Neural progenitor cell (in vitro differentiated cells): ENCODE results near the gene IL1R2. TPM values are rescaled to one million over a fixed set of nuclear protein-coding genes. Genes with fewer than 3 reads are reported as not detected.

Experiments used
- DNase-seq: peaks from one replicate; pipeline ENCODE4 v3.0.0-alpha.2; 2016; ENCODE audit warnings: low spot score
- H2AFZ ChIP-seq: fragments of 200-600 bp; sonication (generic); replicated peaks from 2 replicates; pipeline ENCODE4 v1.6.1; 2016; ENCODE audit warnings: antibody characterized with exemption
- H3F3A ChIP-seq: fragments of 200-600 bp; sonication (generic); 2 replicates; pipeline ENCODE4 v1.6.1; 2016; ENCODE audit warnings: antibody characterized with exemption, low read depth
- H3K27ac ChIP-seq: fragments of 200-600 bp; sonication (generic); 2 replicates; pipeline ENCODE4 v1.5.1; 2016; ENCODE audit warnings: mild to moderate bottlenecking
- H3K27me3 ChIP-seq: fragments of 200-600 bp; sonication (generic); 2 replicates; pipeline ENCODE4 v1.6.1; 2016; ENCODE audit warnings: mild to moderate bottlenecking, moderate library complexity
- H3K36me3 ChIP-seq: fragments of 200-600 bp; sonication (generic); 2 replicates; pipeline ENCODE4 v1.5.1; 2016
- H3K4me1 ChIP-seq: fragments of 200-600 bp; sonication (generic); 2 replicates; pipeline ENCODE4 v1.6.1; 2016; ENCODE audit warnings: mixed run types
- H3K4me2 ChIP-seq: fragments of 200-600 bp; sonication (generic); 2 replicates; pipeline ENCODE4 v1.6.1; 2016
- H3K4me3 ChIP-seq: fragments of 200-600 bp; sonication (generic); 2 replicates; pipeline ENCODE4 v1.5.1; 2016
- H3K79me2 ChIP-seq: fragments of 200-600 bp; sonication (generic); 2 replicates; pipeline ENCODE4 v1.6.1; 2016; ENCODE audit warnings: low read depth
- H3K9ac ChIP-seq: fragments of 200-600 bp; sonication (generic); 2 replicates; pipeline ENCODE4 v1.6.1; 2016
- H3K9me3 ChIP-seq: fragments of 200-600 bp; sonication (generic); 2 replicates; pipeline ENCODE4 v1.5.1; 2016; ENCODE audit warnings: low read depth
- H4K20me1 ChIP-seq: fragments of 200-600 bp; sonication (generic); 2 replicates; pipeline ENCODE4 v1.6.1; 2016; ENCODE audit warnings: low read depth
- H3K27ac Mint-ChIP-seq: 3 replicates; pipeline ENCODE4 v1.8.0; 2021; ENCODE audit warnings: mixed read lengths
- H3K27me3 Mint-ChIP-seq: 2 replicates; pipeline ENCODE4 v1.8.0; 2022; ENCODE audit warnings: low read depth, mild to moderate bottlenecking, inconsistent platforms, moderate library complexity, mixed read lengths; ENCODE audit not compliant: insufficient read depth
- H3K36me3 Mint-ChIP-seq: 3 replicates; pipeline ENCODE4 v1.8.0; 2021; ENCODE audit warnings: mixed read lengths
- H3K4me1 Mint-ChIP-seq: 3 replicates; pipeline ENCODE4 v1.8.0; 2021; ENCODE audit warnings: mixed read lengths
- H3K4me3 Mint-ChIP-seq: 3 replicates; pipeline ENCODE4 v1.8.0; 2021; ENCODE audit warnings: mild to moderate bottlenecking, moderate library complexity, mixed read lengths
- H3K9me3 Mint-ChIP-seq: 3 replicates; pipeline ENCODE4 v1.8.0; 2020; ENCODE audit warnings: mixed read lengths
- EZH2 ChIP-seq: fragments of 200-600 bp; sonication (generic); IDR thresholded peaks from 2 replicates; pipeline ENCODE4 v1.6.1; 2017; ENCODE audit warnings: antibody characterized with exemption, mild to moderate bottlenecking, moderate library complexity
- EZH2phosphoT487 ChIP-seq: fragments of 200-600 bp; sonication (generic); IDR thresholded peaks from 2 replicates; pipeline ENCODE4 v1.6.1; 2017; ENCODE audit warnings: antibody characterized with exemption
- total RNA-seq: library from RNA; depleted of rRNA; stranded (reverse); fragments of >200 nt; gene quantifications from 2 replicates; pipeline ENCODE4 v1.2.3, GENCODE V29; 2015; ENCODE audit warnings: low replicate concordance
- TF ChIP-seq, protein P1 (sequence below): fragments of 200-600 bp; sonication (generic); IDR thresholded peaks from 2 replicates; pipeline ENCODE4 v1.5.1; 2017; ENCODE audit warnings: antibody characterized with exemption, mild to moderate bottlenecking

IL1R2 gene
- total RNA-seq, 1 donor from 2014 or later, result not detected

DNA sequence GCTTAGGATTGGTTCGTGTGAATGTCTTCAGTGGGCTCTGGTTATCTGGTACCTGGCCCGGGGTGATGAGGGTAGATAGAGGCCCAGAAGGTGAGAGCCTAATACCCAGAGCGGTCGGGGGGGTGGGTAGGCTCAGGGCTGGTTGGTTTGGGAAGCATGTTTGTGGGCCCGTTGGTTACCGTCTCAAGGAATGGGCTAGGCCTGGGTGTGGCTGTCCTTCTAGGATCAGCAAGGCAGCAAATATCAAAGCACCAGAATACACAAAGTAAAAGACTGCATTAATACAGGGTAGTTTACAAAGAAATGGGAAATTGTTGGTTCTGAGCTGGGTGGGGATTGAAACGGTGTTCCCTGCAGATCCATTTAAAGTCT, 6.0 kb upstream of the IL1R2 start:
- H3K4me1 ChIP-seq, result peaks cover 7% of the 10 kb centered on the region
- TF ChIP-seq, protein P1, sequence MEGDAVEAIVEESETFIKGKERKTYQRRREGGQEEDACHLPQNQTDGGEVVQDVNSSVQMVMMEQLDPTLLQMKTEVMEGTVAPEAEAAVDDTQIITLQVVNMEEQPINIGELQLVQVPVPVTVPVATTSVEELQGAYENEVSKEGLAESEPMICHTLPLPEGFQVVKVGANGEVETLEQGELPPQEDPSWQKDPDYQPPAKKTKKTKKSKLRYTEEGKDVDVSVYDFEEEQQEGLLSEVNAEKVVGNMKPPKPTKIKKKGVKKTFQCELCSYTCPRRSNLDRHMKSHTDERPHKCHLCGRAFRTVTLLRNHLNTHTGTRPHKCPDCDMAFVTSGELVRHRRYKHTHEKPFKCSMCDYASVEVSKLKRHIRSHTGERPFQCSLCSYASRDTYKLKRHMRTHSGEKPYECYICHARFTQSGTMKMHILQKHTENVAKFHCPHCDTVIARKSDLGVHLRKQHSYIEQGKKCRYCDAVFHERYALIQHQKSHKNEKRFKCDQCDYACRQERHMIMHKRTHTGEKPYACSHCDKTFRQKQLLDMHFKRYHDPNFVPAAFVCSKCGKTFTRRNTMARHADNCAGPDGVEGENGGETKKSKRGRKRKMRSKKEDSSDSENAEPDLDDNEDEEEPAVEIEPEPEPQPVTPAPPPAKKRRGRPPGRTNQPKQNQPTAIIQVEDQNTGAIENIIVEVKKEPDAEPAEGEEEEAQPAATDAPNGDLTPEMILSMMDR, result no peak
- TF ChIP-seq EZH2phosphoT487, result no peak
- no peak for TF ChIP-seq EZH2
- no peak overlapping the region for H3K9ac ChIP-seq
- H2AFZ ChIP-seq, result no peak overlapping the region
- H3K4me3 ChIP-seq, result no peak overlapping the region
- H3F3A ChIP-seq, result no peaks in the 10 kb centered on the region
- Mint-ChIP-seq H3K4me3 (no peak overlapping the region), H3K27ac (no peak overlapping the region), H3K4me1 (peaks cover 45% of the 10 kb centered on the region), H3K36me3 (no peaks in the 10 kb centered on the region), H3K27me3 (peaks cover 14% of the 10 kb centered on the region), H3K9me3 (no peaks in the 10 kb centered on the region)
- no peak for DNase-seq
- H3K4me2 ChIP-seq, result no peak overlapping the region
- no peaks in the 10 kb centered on the region for H3K79me2 ChIP-seq
- H3K27ac ChIP-seq, result no peak overlapping the region
- no peaks in the 10 kb centered on the region for H4K20me1 ChIP-seq
- no peaks in the 10 kb centered on the region for H3K27me3 ChIP-seq
- H3K9me3 ChIP-seq, result no peaks in the 10 kb centered on the region
- no peaks in the 10 kb centered on the region for H3K36me3 ChIP-seq

DNA sequence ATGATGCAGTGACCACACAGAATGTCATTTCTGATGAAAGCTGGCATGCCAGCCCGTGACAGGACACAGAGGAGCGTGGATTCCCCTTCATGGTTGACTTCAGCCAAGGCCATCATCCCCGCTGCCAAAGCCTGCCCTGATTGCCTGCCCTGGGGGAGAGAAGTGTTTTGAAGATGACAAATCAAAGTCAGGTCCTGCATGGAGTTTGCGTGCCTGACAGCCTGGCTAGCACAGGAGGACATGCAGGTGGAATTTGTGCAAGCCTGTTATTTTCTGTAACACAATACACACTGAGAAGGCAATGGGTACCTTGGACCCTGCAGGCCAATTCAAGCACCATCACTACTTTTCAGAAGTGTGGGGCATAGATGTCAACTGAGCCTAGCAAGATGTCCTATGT, 5.4 kb upstream of the IL1R2 start:
- no peak overlapping the region for H3K4me3 Mint-ChIP-seq
- peaks cover 7% of the 10 kb centered on the region for H3K4me1 ChIP-seq
- H3K27ac ChIP-seq, result no peak overlapping the region
- H3K4me1 Mint-ChIP-seq, result peaks cover 42% of the 10 kb centered on the region
- no peaks in the 10 kb centered on the region for H3K9me3 ChIP-seq
- H3K9me3 Mint-ChIP-seq, result no peaks in the 10 kb centered on the region
- no peaks in the 10 kb centered on the region for H3F3A ChIP-seq
- H2AFZ ChIP-seq, result no peak overlapping the region
- no peaks in the 10 kb centered on the region for H3K27me3 ChIP-seq
- no peak overlapping the region for H3K4me2 ChIP-seq
- H3K9ac ChIP-seq, result no peak overlapping the region
- no peak for DNase-seq
- H3K36me3 ChIP-seq, result no peaks in the 10 kb centered on the region
- peaks cover 12% of the 10 kb centered on the region for H3K27me3 Mint-ChIP-seq
- no peak for TF ChIP-seq EZH2
- TF ChIP-seq EZH2phosphoT487, result no peak
- TF ChIP-seq, protein P1, result no peak
- no peak overlapping the region for H3K27ac Mint-ChIP-seq
- no peak overlapping the region for H3K4me3 ChIP-seq
- H4K20me1 ChIP-seq, result no peaks in the 10 kb centered on the region
- H3K36me3 Mint-ChIP-seq, result no peaks in the 10 kb centered on the region
- no peaks in the 10 kb centered on the region for H3K79me2 ChIP-seq

DNA sequence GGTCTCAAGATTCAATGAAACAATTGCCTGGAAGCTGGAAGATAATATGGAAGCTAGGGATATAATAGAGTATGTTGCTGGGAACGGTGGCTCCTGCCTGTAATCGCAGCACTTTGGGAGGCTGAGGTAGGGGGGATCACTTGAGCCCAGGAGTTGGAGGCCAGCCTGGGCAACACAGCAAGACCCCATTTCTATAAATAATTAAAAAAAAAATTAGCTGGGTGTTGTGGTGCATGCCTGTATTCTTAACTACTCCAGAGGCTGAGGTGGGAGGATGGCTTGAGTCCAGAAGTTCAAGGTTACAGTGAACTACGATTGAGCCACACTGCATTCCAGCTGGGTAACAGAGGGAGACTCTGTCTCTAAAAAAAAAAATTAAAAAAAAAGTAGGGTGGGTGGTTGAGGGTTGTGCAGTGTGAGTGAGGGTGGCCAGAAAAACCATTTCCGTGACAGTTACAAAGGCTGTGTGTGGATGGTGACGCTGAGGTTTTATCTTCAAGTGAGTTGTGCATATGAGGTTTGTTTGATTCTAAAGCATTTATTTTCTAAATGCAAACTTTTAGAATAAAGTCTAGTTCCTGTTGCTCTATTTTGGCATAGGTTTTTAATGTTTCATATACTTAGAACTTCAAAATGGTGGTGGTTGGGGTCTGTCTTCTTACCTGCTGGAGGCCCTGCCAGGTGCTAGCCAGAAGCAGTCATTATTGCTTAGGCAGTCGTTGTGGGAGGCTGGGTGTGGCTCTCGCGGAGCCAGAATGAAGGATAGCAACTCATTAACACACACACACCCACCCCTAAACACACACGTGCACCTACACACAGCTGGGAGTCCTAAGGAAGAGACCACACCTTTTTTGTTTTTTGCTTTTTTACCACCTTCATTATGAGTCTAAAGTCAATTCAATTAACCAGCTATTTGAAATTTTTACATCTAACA, 4.7 kb upstream of the IL1R2 start:
- TF ChIP-seq, protein P1, result no peak
- no peak for TF ChIP-seq EZH2phosphoT487
- TF ChIP-seq EZH2, result no peak

More for the DNA sequence above, 4.7 kb upstream of the IL1R2 start:
- H3K9ac ChIP-seq, result no peak overlapping the region
- DNase-seq, result no peak
- no peak overlapping the region for H3K4me3 Mint-ChIP-seq
- no peaks in the 10 kb centered on the region for H3K79me2 ChIP-seq
- no peak overlapping the region for H3K4me2 ChIP-seq
- H3K36me3 Mint-ChIP-seq, result no peaks in the 10 kb centered on the region
- H3K4me3 ChIP-seq, result no peak overlapping the region
- no peaks in the 10 kb centered on the region for H3K36me3 ChIP-seq
- no peaks in the 10 kb centered on the region for H3K9me3 Mint-ChIP-seq
- H2AFZ ChIP-seq, result no peak overlapping the region
- no peak overlapping the region for H3K27ac ChIP-seq
- no peaks in the 10 kb centered on the region for H3F3A ChIP-seq
- no peaks in the 10 kb centered on the region for H3K9me3 ChIP-seq
- no peak overlapping the region for H3K27ac Mint-ChIP-seq
- no peaks in the 10 kb centered on the region for H3K27me3 ChIP-seq
- peaks cover 10% of the 10 kb centered on the region for H3K27me3 Mint-ChIP-seq
- no peaks in the 10 kb centered on the region for H4K20me1 ChIP-seq
- H3K4me1 Mint-ChIP-seq, result peaks cover 35% of the 10 kb centered on the region
- peaks cover 7% of the 10 kb centered on the region for H3K4me1 ChIP-seq
